Measurements from ENCODE around the gene TMEM163.

TMEM163 gene

DNA sequence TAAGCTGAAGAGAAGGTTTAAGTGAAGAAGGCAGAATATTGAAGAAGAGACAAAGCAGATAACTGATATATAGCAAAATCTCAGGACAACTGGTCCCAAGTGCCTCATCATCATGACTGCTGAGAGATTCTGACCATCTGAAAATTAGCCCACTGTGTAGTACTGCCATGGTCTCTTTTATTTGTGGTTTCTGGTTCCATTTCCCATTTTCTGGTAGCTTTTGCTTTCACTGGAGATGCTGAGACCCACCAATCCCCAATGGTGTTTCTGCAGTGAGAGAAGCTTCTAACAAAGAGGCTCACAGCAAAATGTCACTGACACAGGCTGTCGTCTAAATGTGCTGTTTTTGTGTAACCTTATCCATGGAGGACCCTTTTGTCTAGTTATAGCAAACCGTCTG is 79.5 kb downstream of the TMEM163 start:
- POLR2A ChIA-PET: no interaction called here
- TF ChIP-seq BHLHE40 (IDR thresholded peaks at IDR 0.05; ENCODE audit: borderline replicate concordance) (no peak), SUZ12 (IDR thresholded peaks at IDR 0.05) (no peak), ELF4 (IDR thresholded peaks at IDR 0.05) (no peak), FOXK2 (IDR thresholded peaks at IDR 0.05) (no peak), NFRKB (IDR thresholded peaks at IDR 0.05) (no peak), HDGF (IDR thresholded peaks at IDR 0.05; ENCODE audit: borderline replicate concordance) (no peak), ARNT (IDR thresholded peaks at IDR 0.05) (no peak), FOXA1 (IDR thresholded peaks at IDR 0.05) (no peak), L3MBTL2 (conservative IDR thresholded peaks at IDR 0.05) (no peak), ZNF384 (IDR thresholded peaks at IDR 0.05) (no peak), LEF1 (IDR thresholded peaks at IDR 0.05; ENCODE audit: borderline replicate concordance) (no peak), TARDBP (IDR thresholded peaks at IDR 0.05) (no peak), FOXM1 (IDR thresholded peaks at IDR 0.05; ENCODE audit: borderline replicate concordance) (no peak), SP1 (IDR thresholded peaks at IDR 0.05) (no peak), CTBP1 (IDR thresholded peaks at IDR 0.05; ENCODE audit: borderline replicate concordance) (no peak)
- TF ChIP-seq, protein P1, sequence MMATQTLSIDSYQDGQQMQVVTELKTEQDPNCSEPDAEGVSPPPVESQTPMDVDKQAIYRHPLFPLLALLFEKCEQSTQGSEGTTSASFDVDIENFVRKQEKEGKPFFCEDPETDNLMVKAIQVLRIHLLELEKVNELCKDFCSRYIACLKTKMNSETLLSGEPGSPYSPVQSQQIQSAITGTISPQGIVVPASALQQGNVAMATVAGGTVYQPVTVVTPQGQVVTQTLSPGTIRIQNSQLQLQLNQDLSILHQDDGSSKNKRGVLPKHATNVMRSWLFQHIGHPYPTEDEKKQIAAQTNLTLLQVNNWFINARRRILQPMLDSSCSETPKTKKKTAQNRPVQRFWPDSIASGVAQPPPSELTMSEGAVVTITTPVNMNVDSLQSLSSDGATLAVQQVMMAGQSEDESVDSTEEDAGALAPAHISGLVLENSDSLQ (IDR thresholded peaks at IDR 0.05): no peak
- DNase-seq (ENCODE audit: extremely low spot score): no peak
- CTCF ChIA-PET: interaction anchor here (0.6 kb wide), 1 partner anchor 566 kb away, joined by 5 read pairs; no protein-coding TSS in a partner anchor

DNA sequence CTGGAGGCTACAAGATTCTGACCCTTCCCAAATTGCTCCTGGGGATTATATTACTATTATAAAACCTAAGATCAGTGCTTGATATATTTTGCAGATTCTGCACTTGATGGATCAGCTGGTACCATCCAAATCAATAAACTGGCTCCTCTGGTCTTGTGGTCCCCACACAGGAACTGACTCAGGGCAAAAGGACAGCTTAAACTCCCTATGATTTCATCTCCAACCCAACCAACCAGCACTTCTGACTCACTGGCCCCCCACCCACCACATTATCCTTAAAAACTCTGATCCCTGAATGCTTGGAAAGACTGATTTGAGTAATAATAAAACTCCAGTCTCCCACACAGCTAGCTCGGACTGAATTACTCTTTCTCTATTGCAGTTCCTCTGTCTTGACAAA is 82.1 kb downstream of the TMEM163 start:
- CTCF ChIA-PET: interaction anchor here (0.6 kb wide), 1 partner anchor 226 kb away, joined by 3 read pairs; no protein-coding TSS in a partner anchor
- POLR2A ChIA-PET: no interaction called here
- DNase-seq (ENCODE audit: extremely low spot score): no peak
- TF ChIP-seq SUZ12 (IDR thresholded peaks at IDR 0.05): no peak
- TF ChIP-seq CTBP1 (IDR thresholded peaks at IDR 0.05; ENCODE audit: borderline replicate concordance): no peak
- TF ChIP-seq FOXK2 (IDR thresholded peaks at IDR 0.05): no peak
- TF ChIP-seq ELF4 (IDR thresholded peaks at IDR 0.05): no peak
- TF ChIP-seq FOXA1 (IDR thresholded peaks at IDR 0.05): no peak
- no peak for TF ChIP-seq FOXM1 (IDR thresholded peaks at IDR 0.05; ENCODE audit: borderline replicate concordance)
- TF ChIP-seq TARDBP (IDR thresholded peaks at IDR 0.05): no peak
- no peak for TF ChIP-seq L3MBTL2 (conservative IDR thresholded peaks at IDR 0.05)
- TF ChIP-seq HDGF (IDR thresholded peaks at IDR 0.05; ENCODE audit: borderline replicate concordance): no peak
- TF ChIP-seq, protein P1 (IDR thresholded peaks at IDR 0.05): no peak
- no peak for TF ChIP-seq NFRKB (IDR thresholded peaks at IDR 0.05)
- no peak for TF ChIP-seq LEF1 (IDR thresholded peaks at IDR 0.05; ENCODE audit: borderline replicate concordance)
- TF ChIP-seq BHLHE40 (IDR thresholded peaks at IDR 0.05; ENCODE audit: borderline replicate concordance): no peak
- TF ChIP-seq ARNT (IDR thresholded peaks at IDR 0.05): no peak
- no peak for TF ChIP-seq ZNF384 (IDR thresholded peaks at IDR 0.05)
- no peak for TF ChIP-seq SP1 (IDR thresholded peaks at IDR 0.05)

DNA sequence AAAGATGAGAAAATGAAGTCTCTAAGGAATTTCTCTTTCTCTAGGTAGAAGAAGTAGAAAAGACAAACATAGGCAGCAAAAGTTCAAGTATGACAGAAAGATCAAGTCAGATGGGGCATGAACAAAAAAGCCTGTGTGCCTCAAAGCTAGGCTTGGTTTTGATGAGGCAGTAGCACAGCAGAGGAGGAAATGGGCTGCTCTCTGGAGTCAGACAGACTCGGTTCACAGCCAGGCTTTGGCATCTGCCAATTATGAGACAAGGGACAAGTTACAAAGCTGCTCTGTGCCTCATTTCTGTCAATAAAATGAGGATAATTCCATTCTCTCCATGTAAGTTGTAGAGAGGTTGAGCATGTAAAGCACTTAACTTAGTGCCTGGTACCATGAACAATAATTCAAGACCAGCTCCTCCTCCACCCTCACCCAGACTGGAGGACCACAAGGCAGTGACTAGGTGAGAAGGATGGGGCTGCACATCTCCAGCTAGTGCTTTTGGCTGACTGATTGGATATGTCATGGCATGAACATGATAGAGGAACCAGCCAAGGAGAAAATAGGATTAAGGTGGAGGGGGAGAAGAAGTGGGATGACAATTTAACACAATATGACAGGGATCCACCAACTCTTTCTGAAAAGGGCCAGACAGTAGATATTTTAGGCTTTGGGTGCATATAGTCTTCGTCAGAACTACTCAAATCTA is 84.6 kb downstream of the TMEM163 start:
- TF ChIP-seq FOXA1 (IDR thresholded peaks at IDR 0.05) (no peak), FOXM1 (IDR thresholded peaks at IDR 0.05; ENCODE audit: borderline replicate concordance) (no peak)
- DNase-seq (ENCODE audit: extremely low spot score): no peak
- ChIA-PET POLR2A (no interaction called here), CTCF (no interaction called here)

DNA sequence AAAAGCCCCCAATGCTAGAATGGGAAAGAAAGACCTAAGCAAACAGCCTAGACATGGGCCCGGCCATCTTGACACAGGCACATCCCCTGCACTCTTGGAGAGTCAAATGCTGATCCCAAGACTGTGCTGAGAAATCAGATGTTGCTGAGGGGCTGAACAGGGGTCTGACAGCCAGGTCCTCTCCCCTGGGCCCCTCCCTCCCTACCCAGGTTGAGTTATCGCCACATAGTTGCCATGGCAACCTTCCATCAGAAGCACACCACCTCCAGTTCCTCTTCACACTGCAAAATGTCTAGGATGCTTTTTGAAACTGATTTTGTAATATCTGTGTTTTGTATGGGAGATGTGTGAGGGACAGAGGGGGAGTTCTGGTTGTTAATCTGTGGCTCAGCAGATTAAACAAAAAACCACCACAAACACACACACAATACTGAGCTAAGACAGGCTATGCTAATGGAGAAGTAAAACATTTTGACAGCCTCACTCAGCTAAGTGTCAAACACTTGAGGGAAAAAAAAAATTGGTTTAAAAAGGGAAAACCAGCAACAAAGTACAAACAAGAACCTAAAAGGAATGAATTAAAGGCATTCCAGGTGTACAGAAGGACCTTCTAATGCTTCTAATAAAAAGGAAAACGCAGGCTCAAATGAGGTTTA is 88.2 kb downstream of the TMEM163 start:
- ChIA-PET CTCF (no interaction called here), POLR2A (no interaction called here)
- TF ChIP-seq TARDBP (IDR thresholded peaks at IDR 0.05) (no peak), SP1 (IDR thresholded peaks at IDR 0.05) (no peak), L3MBTL2 (conservative IDR thresholded peaks at IDR 0.05) (no peak), SUZ12 (IDR thresholded peaks at IDR 0.05) (no peak), BHLHE40 (IDR thresholded peaks at IDR 0.05; ENCODE audit: borderline replicate concordance) (no peak), ZNF384 (IDR thresholded peaks at IDR 0.05) (no peak), LEF1 (IDR thresholded peaks at IDR 0.05; ENCODE audit: borderline replicate concordance) (no peak), FOXM1 (IDR thresholded peaks at IDR 0.05; ENCODE audit: borderline replicate concordance) (no peak), ARNT (IDR thresholded peaks at IDR 0.05) (no peak), CTBP1 (IDR thresholded peaks at IDR 0.05; ENCODE audit: borderline replicate concordance) (no peak)
- TF ChIP-seq, protein P1 (IDR thresholded peaks at IDR 0.05): no peak
- no peak for DNase-seq (ENCODE audit: extremely low spot score)

DNA sequence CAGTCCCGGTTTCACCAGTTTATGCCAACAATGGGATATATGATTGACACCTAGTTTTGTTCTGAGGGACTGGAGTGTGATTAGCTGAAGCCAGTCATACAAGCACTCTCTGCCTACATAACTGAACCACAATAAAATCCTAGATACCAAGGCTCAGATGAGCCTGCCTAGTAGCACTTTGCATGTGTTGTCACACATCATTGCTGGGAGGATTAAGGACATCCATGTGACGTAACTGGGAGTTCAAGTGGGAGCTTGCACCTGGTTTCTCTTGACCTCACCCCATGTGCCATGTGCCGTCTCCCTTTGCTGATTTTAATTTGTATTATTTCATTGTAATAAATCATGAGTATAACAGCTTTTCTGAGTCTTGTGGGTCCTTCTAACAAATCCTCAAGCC is 90.3 kb downstream of the TMEM163 start:
- DNase-seq (ENCODE audit: extremely low spot score): no peak
- TF ChIP-seq NFRKB (IDR thresholded peaks at IDR 0.05): no peak
- TF ChIP-seq SP1 (IDR thresholded peaks at IDR 0.05): no peak
- no peak for TF ChIP-seq BHLHE40 (IDR thresholded peaks at IDR 0.05; ENCODE audit: borderline replicate concordance)
- TF ChIP-seq ARNT (IDR thresholded peaks at IDR 0.05): no peak
- ChIA-PET CTCF (interaction anchor here (0.6 kb wide), 1 partner anchor 23 kb away, joined by 4 read pairs; no protein-coding TSS in a partner anchor), POLR2A (no interaction called here)

DNA sequence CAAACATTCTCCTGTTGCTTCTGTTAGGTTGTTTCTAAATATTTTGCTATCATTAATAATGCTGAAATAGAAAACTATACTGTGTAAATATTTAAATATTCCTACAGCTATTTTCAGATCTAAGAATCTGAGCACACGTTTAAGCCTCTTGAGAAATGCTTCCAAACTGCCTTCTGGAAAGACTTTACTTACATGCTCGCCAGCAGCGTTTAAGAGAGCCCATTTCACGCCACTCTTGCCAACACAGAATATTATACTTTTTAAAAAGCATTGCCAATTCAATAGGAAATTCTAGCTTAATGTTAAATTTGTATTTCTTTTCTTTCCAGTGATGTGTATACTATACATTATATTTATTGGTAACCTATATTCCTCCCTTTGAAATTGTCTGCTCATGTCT is 92.0 kb downstream of the TMEM163 start:
- no peak for DNase-seq (ENCODE audit: extremely low spot score)
- ChIA-PET CTCF (no interaction called here), POLR2A (no interaction called here)
- no peak for TF ChIP-seq TARDBP (IDR thresholded peaks at IDR 0.05)
- no peak for TF ChIP-seq SUZ12 (IDR thresholded peaks at IDR 0.05)
- no peak for TF ChIP-seq NFRKB (IDR thresholded peaks at IDR 0.05)
- TF ChIP-seq CTBP1 (IDR thresholded peaks at IDR 0.05; ENCODE audit: borderline replicate concordance): no peak
- no peak for TF ChIP-seq ARNT (IDR thresholded peaks at IDR 0.05)
- no peak for TF ChIP-seq LEF1 (IDR thresholded peaks at IDR 0.05; ENCODE audit: borderline replicate concordance)
- no peak for TF ChIP-seq FOXM1 (IDR thresholded peaks at IDR 0.05; ENCODE audit: borderline replicate concordance)
- no peak for TF ChIP-seq HDGF (IDR thresholded peaks at IDR 0.05; ENCODE audit: borderline replicate concordance)
- no peak for TF ChIP-seq SP1 (IDR thresholded peaks at IDR 0.05)
- no peak for TF ChIP-seq BHLHE40 (IDR thresholded peaks at IDR 0.05; ENCODE audit: borderline replicate concordance)
- no peak for TF ChIP-seq FOXK2 (IDR thresholded peaks at IDR 0.05)
- no peak for TF ChIP-seq ZNF384 (IDR thresholded peaks at IDR 0.05)
- TF ChIP-seq L3MBTL2 (conservative IDR thresholded peaks at IDR 0.05): no peak
- TF ChIP-seq ELF4 (IDR thresholded peaks at IDR 0.05): no peak
- TF ChIP-seq FOXA1 (IDR thresholded peaks at IDR 0.05): no peak
- TF ChIP-seq, protein P1 (IDR thresholded peaks at IDR 0.05): no peak

Measured in HEK293T (cell line).